H1 (cell line): ENCODE results near the gene HOOK1. TPM values are rescaled to one million over a fixed set of nuclear protein-coding genes. Genes with fewer than 3 reads are reported as not detected.

Source experiments
- BRCA1 ChIP-seq: IDR thresholded peaks from 2 replicates; pipeline ENCODE4 v1.6.1; 2012; ENCODE audit warnings: low read depth, low read length, improper control_type of control experiment
- CBX5 ChIP-seq: fragments of 300-800, 300-1000 bp; sonication (generic); IDR thresholded peaks from 2 replicates; pipeline ENCODE4 v1.7.1; 2016; ENCODE audit warnings: antibody characterized with exemption, low read length, low read depth
- EGR1 ChIP-seq: IDR thresholded peaks from 2 replicates; pipeline ENCODE4 v1.6.1; 2011; ENCODE audit warnings: low read depth, low read length, borderline replicate concordance
- JUND ChIP-seq: IDR thresholded peaks from 2 replicates; pipeline ENCODE4 v1.6.1; 2011; ENCODE audit warnings: mild to moderate bottlenecking, improper control_type of control experiment, low read length
- PHF8 ChIP-seq: fragments of 200-600 bp; sonication (generic); conservative IDR thresholded peaks from 2 replicates; pipeline ENCODE4 v1.7.1; 2012; ENCODE audit warnings: low read depth, mild to moderate bottlenecking, inconsistent platforms, low read length, moderate library complexity
- RXRA ChIP-seq: IDR thresholded peaks from 2 replicates; pipeline ENCODE4 v1.6.1; 2011; ENCODE audit warnings: low read depth, mild to moderate bottlenecking, low read length, moderate library complexity; ENCODE audit not compliant: insufficient read depth
- SP2 ChIP-seq: IDR thresholded peaks from 2 replicates; pipeline ENCODE4 v1.6.1; 2012; ENCODE audit warnings: mild to moderate bottlenecking, low read length, inconsistent platforms
- TAF1 ChIP-seq: IDR thresholded peaks from 2 replicates; pipeline ENCODE4 v1.6.1; 2011; ENCODE audit warnings: mild to moderate bottlenecking, low read depth, low read length
- TEAD4 ChIP-seq: IDR thresholded peaks from 2 replicates; pipeline ENCODE4 v1.6.1; 2012; ENCODE audit warnings: low read depth, low read length, inconsistent platforms, mixed read lengths
- polyA plus RNA-seq, 7 experiments: library from polyadenylated mRNA; depleted of rRNA in 3 of 7; stranded (reverse) in 5 of 7; unstranded in 2 of 7; fragments of >200 nt in 5 of 7; fragments of 200-250 nt in 2 of 7; gene quantifications; 1 replicate in 5 of 7; 2 replicates in 1 of 7; 4 replicates in 1 of 7; pipeline versions ENCODE4 v1.2.1 to v1.2.3, GENCODE V29; 2011 to 2013; ENCODE audit warnings: missing spikeins in 2 of 7, mixed read lengths in 2 of 7
- total RNA-seq: library from RNA; stranded (reverse); fragmentation: NEBNext Ultra II Directional; extraction: Animal tissue kit (Norgen Biotek cat#: 25700); gene quantifications from 2 replicates; pipeline ENCODE4 v1.2.1, GENCODE V29; 2021
- TF ChIP-seq, protein P1 (sequence below): fragments of 300-600 bp; sonication (generic); IDR thresholded peaks from 2 replicates; pipeline ENCODE4 v1.7.1; 2012; ENCODE audit warnings: low read length, moderate library complexity, mild to moderate bottlenecking, inconsistent platforms; ENCODE audit not compliant: insufficient replicate concordance

The HOOK1 gene
- total and polyA plus RNA-seq, 2 of the 8 experiments (the other 6 are each of a cell fraction or from before 2014, with no cell fraction given), result 5.6 to 34.5 TPM

DNA sequence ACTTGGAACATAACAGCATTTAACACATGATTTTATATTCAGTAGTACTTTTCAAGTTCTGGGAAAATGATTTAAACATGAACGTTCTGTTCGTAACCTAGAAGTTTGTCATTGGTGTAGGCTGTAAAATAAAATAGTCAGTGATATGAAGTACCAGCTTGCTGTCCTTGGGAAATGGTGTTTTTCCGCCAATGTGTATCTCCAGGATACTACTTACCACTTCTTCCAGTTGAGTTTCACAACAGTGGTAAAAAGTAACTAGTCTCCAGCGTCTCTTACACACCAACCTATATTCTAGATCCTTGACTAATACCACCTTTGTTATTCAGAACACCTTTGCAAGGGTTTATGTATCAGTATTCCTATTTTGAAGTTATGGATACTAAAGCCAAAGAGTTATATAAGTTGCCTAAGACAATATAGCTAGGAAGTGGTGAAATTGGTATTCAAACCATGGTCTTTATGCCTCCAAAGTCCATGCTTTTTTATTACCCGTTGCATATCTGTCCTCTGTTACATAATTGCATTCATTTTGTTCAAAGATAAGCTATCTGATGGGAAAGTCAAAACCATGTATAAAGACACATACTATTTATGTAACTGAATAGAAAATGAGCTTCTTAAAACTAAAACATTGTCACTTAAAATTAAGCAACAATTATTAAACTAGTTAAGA, 43.1 kb downstream of the HOOK1 start (continued):
- TF ChIP-seq CBX5, result no peak
- no peak for TF ChIP-seq JUND
- no peak for TF ChIP-seq PHF8
- TF ChIP-seq TAF1, result no peak
- TF ChIP-seq RXRA, result no peak
- TF ChIP-seq BRCA1, result no peak
- no peak for TF ChIP-seq EGR1
- TF ChIP-seq, protein P1, sequence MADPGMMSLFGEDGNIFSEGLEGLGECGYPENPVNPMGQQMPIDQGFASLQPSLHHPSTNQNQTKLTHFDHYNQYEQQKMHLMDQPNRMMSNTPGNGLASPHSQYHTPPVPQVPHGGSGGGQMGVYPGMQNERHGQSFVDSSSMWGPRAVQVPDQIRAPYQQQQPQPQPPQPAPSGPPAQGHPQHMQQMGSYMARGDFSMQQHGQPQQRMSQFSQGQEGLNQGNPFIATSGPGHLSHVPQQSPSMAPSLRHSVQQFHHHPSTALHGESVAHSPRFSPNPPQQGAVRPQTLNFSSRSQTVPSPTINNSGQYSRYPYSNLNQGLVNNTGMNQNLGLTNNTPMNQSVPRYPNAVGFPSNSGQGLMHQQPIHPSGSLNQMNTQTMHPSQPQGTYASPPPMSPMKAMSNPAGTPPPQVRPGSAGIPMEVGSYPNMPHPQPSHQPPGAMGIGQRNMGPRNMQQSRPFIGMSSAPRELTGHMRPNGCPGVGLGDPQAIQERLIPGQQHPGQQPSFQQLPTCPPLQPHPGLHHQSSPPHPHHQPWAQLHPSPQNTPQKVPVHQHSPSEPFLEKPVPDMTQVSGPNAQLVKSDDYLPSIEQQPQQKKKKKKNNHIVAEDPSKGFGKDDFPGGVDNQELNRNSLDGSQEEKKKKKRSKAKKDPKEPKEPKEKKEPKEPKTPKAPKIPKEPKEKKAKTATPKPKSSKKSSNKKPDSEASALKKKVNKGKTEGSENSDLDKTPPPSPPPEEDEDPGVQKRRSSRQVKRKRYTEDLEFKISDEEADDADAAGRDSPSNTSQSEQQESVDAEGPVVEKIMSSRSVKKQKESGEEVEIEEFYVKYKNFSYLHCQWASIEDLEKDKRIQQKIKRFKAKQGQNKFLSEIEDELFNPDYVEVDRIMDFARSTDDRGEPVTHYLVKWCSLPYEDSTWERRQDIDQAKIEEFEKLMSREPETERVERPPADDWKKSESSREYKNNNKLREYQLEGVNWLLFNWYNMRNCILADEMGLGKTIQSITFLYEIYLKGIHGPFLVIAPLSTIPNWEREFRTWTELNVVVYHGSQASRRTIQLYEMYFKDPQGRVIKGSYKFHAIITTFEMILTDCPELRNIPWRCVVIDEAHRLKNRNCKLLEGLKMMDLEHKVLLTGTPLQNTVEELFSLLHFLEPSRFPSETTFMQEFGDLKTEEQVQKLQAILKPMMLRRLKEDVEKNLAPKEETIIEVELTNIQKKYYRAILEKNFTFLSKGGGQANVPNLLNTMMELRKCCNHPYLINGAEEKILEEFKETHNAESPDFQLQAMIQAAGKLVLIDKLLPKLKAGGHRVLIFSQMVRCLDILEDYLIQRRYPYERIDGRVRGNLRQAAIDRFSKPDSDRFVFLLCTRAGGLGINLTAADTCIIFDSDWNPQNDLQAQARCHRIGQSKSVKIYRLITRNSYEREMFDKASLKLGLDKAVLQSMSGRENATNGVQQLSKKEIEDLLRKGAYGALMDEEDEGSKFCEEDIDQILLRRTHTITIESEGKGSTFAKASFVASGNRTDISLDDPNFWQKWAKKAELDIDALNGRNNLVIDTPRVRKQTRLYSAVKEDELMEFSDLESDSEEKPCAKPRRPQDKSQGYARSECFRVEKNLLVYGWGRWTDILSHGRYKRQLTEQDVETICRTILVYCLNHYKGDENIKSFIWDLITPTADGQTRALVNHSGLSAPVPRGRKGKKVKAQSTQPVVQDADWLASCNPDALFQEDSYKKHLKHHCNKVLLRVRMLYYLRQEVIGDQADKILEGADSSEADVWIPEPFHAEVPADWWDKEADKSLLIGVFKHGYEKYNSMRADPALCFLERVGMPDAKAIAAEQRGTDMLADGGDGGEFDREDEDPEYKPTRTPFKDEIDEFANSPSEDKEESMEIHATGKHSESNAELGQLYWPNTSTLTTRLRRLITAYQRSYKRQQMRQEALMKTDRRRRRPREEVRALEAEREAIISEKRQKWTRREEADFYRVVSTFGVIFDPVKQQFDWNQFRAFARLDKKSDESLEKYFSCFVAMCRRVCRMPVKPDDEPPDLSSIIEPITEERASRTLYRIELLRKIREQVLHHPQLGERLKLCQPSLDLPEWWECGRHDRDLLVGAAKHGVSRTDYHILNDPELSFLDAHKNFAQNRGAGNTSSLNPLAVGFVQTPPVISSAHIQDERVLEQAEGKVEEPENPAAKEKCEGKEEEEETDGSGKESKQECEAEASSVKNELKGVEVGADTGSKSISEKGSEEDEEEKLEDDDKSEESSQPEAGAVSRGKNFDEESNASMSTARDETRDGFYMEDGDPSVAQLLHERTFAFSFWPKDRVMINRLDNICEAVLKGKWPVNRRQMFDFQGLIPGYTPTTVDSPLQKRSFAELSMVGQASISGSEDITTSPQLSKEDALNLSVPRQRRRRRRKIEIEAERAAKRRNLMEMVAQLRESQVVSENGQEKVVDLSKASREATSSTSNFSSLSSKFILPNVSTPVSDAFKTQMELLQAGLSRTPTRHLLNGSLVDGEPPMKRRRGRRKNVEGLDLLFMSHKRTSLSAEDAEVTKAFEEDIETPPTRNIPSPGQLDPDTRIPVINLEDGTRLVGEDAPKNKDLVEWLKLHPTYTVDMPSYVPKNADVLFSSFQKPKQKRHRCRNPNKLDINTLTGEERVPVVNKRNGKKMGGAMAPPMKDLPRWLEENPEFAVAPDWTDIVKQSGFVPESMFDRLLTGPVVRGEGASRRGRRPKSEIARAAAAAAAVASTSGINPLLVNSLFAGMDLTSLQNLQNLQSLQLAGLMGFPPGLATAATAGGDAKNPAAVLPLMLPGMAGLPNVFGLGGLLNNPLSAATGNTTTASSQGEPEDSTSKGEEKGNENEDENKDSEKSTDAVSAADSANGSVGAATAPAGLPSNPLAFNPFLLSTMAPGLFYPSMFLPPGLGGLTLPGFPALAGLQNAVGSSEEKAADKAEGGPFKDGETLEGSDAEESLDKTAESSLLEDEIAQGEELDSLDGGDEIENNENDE, result no peak
- TF ChIP-seq SP2, result no peak
- no peak for TF ChIP-seq TEAD4
